B cell (primary cell): ENCODE data around the gene NFIB.

Experiments
- CTCF ChIP-seq: fragments of 200-600 bp; IDR thresholded peaks from one replicate; pipeline ENCODE4 v1.8.0; 2022; ENCODE audit warnings: antibody characterized with exemption, mild to moderate bottlenecking
- EZH2 ChIP-seq: IDR thresholded peaks from 2 replicates; pipeline ENCODE4 v1.6.1; 2012; ENCODE audit warnings: borderline replicate concordance, low read depth, mild to moderate bottlenecking, moderate library complexity, low read length; ENCODE audit not compliant: insufficient read depth, poor library complexity, severe bottlenecking

GRCh38 chr9:14286121-14286520, 27.8 kb downstream of the NFIB start:
- TF ChIP-seq CTCF (no peak), EZH2 (no peak)
